ENCODE data around the gene ELOA. TPM values are rescaled to one million over a fixed set of nuclear protein-coding genes. Genes with fewer than 3 reads are reported as not detected.

The ELOA gene
- total RNA-seq, 1 donor from 2014 or later = 30.4 TPM

DNA sequence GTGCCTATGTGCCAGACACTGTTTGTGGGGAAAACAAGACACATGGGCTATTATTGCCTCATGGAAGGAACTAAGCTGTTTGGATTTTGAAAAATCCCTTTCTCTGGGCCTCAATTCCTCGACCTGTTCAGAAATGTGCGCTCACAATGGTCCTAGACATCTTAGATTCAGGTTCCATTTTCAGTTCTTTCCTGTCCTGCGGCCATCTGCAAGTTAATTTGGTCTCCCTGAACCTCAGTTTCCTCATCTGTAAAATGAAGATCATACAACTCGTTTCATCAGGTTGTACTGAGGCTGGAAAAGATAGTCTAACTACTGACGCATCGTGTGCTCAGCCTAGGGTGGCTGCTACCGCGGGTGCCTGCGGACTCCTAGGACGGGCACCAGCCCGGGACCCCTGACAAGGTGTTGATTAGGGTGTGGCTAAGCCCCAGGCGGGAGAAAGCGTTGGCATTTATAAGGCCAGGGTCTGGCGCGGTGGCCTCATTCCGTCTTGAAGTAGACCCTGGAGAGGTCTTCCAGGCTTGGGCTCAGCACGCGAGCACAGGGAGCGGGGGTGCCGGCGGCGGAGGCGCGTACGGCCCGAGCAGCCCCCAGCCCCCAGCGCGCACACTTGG lies 493 bp upstream of the ELOA start:
- Mint-ChIP-seq H3K9me3 (no peaks in the 10 kb centered on the region), H3K36me3 (no peaks in the 10 kb centered on the region), H3K27me3 (ENCODE audit: low read depth) (no peaks in the 10 kb centered on the region), H3K4me1 (peaks cover 29% of the 10 kb centered on the region), H3K27ac (peak overlapping the region; percentile 95), H3K4me3 (peak overlapping the region; percentile 83)
- DNase-seq (ENCODE audit: low spot score in 2 of 2, unreplicated experiment in 2 of 2) = no peak
- TF ChIP-seq, protein P1, sequence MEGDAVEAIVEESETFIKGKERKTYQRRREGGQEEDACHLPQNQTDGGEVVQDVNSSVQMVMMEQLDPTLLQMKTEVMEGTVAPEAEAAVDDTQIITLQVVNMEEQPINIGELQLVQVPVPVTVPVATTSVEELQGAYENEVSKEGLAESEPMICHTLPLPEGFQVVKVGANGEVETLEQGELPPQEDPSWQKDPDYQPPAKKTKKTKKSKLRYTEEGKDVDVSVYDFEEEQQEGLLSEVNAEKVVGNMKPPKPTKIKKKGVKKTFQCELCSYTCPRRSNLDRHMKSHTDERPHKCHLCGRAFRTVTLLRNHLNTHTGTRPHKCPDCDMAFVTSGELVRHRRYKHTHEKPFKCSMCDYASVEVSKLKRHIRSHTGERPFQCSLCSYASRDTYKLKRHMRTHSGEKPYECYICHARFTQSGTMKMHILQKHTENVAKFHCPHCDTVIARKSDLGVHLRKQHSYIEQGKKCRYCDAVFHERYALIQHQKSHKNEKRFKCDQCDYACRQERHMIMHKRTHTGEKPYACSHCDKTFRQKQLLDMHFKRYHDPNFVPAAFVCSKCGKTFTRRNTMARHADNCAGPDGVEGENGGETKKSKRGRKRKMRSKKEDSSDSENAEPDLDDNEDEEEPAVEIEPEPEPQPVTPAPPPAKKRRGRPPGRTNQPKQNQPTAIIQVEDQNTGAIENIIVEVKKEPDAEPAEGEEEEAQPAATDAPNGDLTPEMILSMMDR (IDR thresholded peaks at IDR 0.05; ENCODE audit: unreplicated experiment) = no peak

- DNase-seq (ENCODE audit: low spot score in 2 of 2, unreplicated experiment in 2 of 2) = no peak
- Mint-ChIP-seq H3K9me3 (no peaks in the 10 kb centered on the region), H3K4me1 (peaks cover 29% of the 10 kb centered on the region), H3K4me3 (peak overlapping the region; percentile 89), H3K36me3 (peaks cover 2% of the 10 kb centered on the region), H3K27me3 (ENCODE audit: low read depth) (no peaks in the 10 kb centered on the region), H3K27ac (peak overlapping the region; percentile 93)
- TF ChIP-seq, protein P1 (IDR thresholded peaks at IDR 0.05; ENCODE audit: unreplicated experiment) = no peak
These were observed 2.2 kb downstream of the ELOA start for GRCh38 chr1:23745515-23745914.

- Mint-ChIP-seq H3K4me3 (no peak overlapping the region), H3K36me3 (peaks cover 12% of the 10 kb centered on the region), H3K9me3 (no peaks in the 10 kb centered on the region)
These were observed 4.7 kb downstream of the ELOA start for GRCh38 chr1:23748016-23748415.

GRCh38 chr1:23751050-23751814 lies 8.0 kb downstream of the ELOA start:
- DNase-seq (ENCODE audit: low spot score in 2 of 2, unreplicated experiment in 2 of 2) = no peak
- peaks cover 42% of the 10 kb centered on the region for H3K36me3 Mint-ChIP-seq

More at GRCh38 chr1:23748016-23748415, 4.7 kb downstream of the ELOA start:
- peaks cover 19% of the 10 kb centered on the region for H3K4me1 Mint-ChIP-seq
- TF ChIP-seq, protein P1 (IDR thresholded peaks at IDR 0.05; ENCODE audit: unreplicated experiment) = no peak
- DNase-seq (ENCODE audit: low spot score in 2 of 2, unreplicated experiment in 2 of 2) = no peak
- H3K27me3 Mint-ChIP-seq (ENCODE audit: low read depth) = no peaks in the 10 kb centered on the region
- no peak overlapping the region for H3K27ac Mint-ChIP-seq

GRCh38 chr1:23751815-23752200 lies 8.5 kb downstream of the ELOA start:
- H3K4me3 Mint-ChIP-seq = no peak overlapping the region
- H3K9me3 Mint-ChIP-seq = no peaks in the 10 kb centered on the region

More at GRCh38 chr1:23751050-23751814, 8.0 kb downstream of the ELOA start:
- Mint-ChIP-seq H3K27me3 (ENCODE audit: low read depth) (no peaks in the 10 kb centered on the region), H3K4me1 (peaks cover 4% of the 10 kb centered on the region), H3K9me3 (no peaks in the 10 kb centered on the region), H3K4me3 (no peak overlapping the region), H3K27ac (no peak overlapping the region)
- TF ChIP-seq, protein P1 (IDR thresholded peaks at IDR 0.05; ENCODE audit: unreplicated experiment) = peak; percentile 40

More at GRCh38 chr1:23751815-23752200, 8.5 kb downstream of the ELOA start:
- TF ChIP-seq, protein P1 (IDR thresholded peaks at IDR 0.05; ENCODE audit: unreplicated experiment) = no peak
- Mint-ChIP-seq H3K36me3 (peaks cover 42% of the 10 kb centered on the region), H3K4me1 (peaks cover 2% of the 10 kb centered on the region), H3K27me3 (ENCODE audit: low read depth) (no peaks in the 10 kb centered on the region), H3K27ac (no peak overlapping the region)
- DNase-seq (ENCODE audit: low spot score in 2 of 2, unreplicated experiment in 2 of 2) = no peak

All from mesothelial cell of epicardium (in vitro differentiated cells).